ENCODE measurements around the gene PLPP3.
A peak's percentile ranks its signal among the peaks of the same experiment; 100 is the strongest.

The PLPP3 gene

GRCh38 chr1:56517404-56518130 lies 61.8 kb downstream of the PLPP3 start:
- peak; percentile 70 for DNase-seq

GRCh38 chr1:56516539-56517252 lies 62.7 kb downstream of the PLPP3 start:
- DNase-seq: peak; percentile 99

- DNase-seq: no peak
These were observed 63.3 kb downstream of the PLPP3 start for GRCh38 chr1:56515898-56516538.

GRCh38 chr1:56512724-56513494 lies 66.5 kb downstream of the PLPP3 start:
- no peak for DNase-seq

GRCh38 chr1:56511766-56512165 lies 67.6 kb downstream of the PLPP3 start:
- no peak for DNase-seq

- DNase-seq: no peak
These were observed 68.0 kb downstream of the PLPP3 start for GRCh38 chr1:56511364-56511763.

- DNase-seq: no peak
These were observed 68.7 kb downstream of the PLPP3 start for GRCh38 chr1:56510642-56511021.

- no peak for DNase-seq
These were observed 69.4 kb downstream of the PLPP3 start for GRCh38 chr1:56509713-56510641.

GRCh38 chr1:56508523-56508983 lies 70.8 kb downstream of the PLPP3 start:
- no peak for DNase-seq

GRCh38 chr1:56507925-56508522 lies 71.3 kb downstream of the PLPP3 start:
- no peak for DNase-seq

- DNase-seq: no peak
These were observed 72.3 kb downstream of the PLPP3 start for GRCh38 chr1:56506951-56507491.

- no peak for DNase-seq
These were observed 73.3 kb downstream of the PLPP3 start for GRCh38 chr1:56505792-56506743.

GRCh38 chr1:56502700-56503245 lies 76.6 kb downstream of the PLPP3 start:
- DNase-seq: peak; percentile 77

GRCh38 chr1:56501888-56502287 lies 77.5 kb downstream of the PLPP3 start:
- DNase-seq: no peak

GRCh38 chr1:56501426-56501825 lies 77.9 kb downstream of the PLPP3 start:
- DNase-seq: peak; percentile 47

- no peak for DNase-seq
These were observed 82.3 kb downstream of the PLPP3 start for GRCh38 chr1:56496821-56497772.

- no peak for DNase-seq
These were observed 83.2 kb downstream of the PLPP3 start for GRCh38 chr1:56496158-56496557.

- no peak for DNase-seq
These were observed 83.8 kb downstream of the PLPP3 start for GRCh38 chr1:56495538-56495937.
